Left lung (tissue), 10 donors: ENCODE measurements around the gene USP14. TPM values are rescaled to one million over a fixed set of nuclear protein-coding genes. Genes with fewer than 3 reads are reported as not detected.

Experiments
- ATAC-seq: fragments of 200-7000 bp; cut with Tn5 transposase; one replicate; pipeline ENCODE4 v1.9.1; 2020; ENCODE audit warnings: moderate library complexity
- DNase-seq, 4 donors: peaks; one replicate each; pipeline ENCODE4 v3.0.0-alpha.2; 2013 to 2020
- H3K27ac ChIP-seq, 2 donors: fragments of 200-600 bp; sonication (generic) in 1 of 2; one replicate each; pipeline versions ENCODE4 v1.5.0 to v1.8.0; 2020 to 2021
- H3K27me3 ChIP-seq, 2 donors: fragments of 200-600 bp; sonication (generic) in 1 of 2; one replicate each; pipeline versions ENCODE4 v1.5.0 to v1.8.0; 2020 to 2021
- H3K36me3 ChIP-seq, 2 donors: fragments of 200-600 bp; sonication (generic) in 1 of 2; one replicate each; pipeline versions ENCODE4 v1.5.0 to v1.8.0; 2020 to 2021
- H3K4me1 ChIP-seq, 2 donors: fragments of 200-600 bp; one replicate each; pipeline ENCODE4 v1.8.0; 2021
- H3K4me3 ChIP-seq, 2 donors: fragments of 200-600 bp; sonication (generic) in 1 of 2; one replicate each; pipeline versions ENCODE4 v1.5.0 to v1.8.0; 2020 to 2021; ENCODE audit warnings: mild to moderate bottlenecking in 1 of 2
- H3K9me3 ChIP-seq, 2 donors: fragments of 200-600 bp; sonication (generic) in 1 of 2; one replicate each; pipeline versions ENCODE4 v1.5.0 to v1.8.0; 2020 to 2021
- CTCF ChIP-seq, 2 donors: fragments of 200-600 bp; sonication (generic) in 1 of 2; IDR thresholded peaks; one replicate each; pipeline versions ENCODE4 v1.5.0 to v1.8.0; 2021; ENCODE audit warnings: antibody characterized with exemption in 2 of 2
- intact Hi-C, 2 donors: fragments of 100-400 bp; cut with DNase I; formaldehyde crosslinking; loops; one replicate each; pipeline versions ENCODE4 v1.11.2 to v1.14.2; 2022
- polyA plus RNA-seq, 6 donors: library from polyadenylated mRNA; unstranded; fragments of 120-200 nt; gene quantifications; one replicate each; pipeline ENCODE4 v1.2.1, GENCODE V29; 2013; ENCODE audit not compliant: insufficient read length in 6 of 6
- total RNA-seq, 2 donors: library from RNA; stranded (reverse); fragmentation: NEBNext Ultra II Directional; extraction: Animal tissue kit (Norgen Biotek cat#: 25700); gene quantifications; one replicate each; pipeline ENCODE4 v1.2.1, GENCODE V29; 2021
- donor health status: DM: no; HTN: yes; CAD: no.
- donor health status: DM: no; HTN: no; CAD: no.

The USP14 gene
- total and polyA plus RNA-seq, 8 donors = 45.5 to 59.7 (median 48.8) TPM

DNA sequence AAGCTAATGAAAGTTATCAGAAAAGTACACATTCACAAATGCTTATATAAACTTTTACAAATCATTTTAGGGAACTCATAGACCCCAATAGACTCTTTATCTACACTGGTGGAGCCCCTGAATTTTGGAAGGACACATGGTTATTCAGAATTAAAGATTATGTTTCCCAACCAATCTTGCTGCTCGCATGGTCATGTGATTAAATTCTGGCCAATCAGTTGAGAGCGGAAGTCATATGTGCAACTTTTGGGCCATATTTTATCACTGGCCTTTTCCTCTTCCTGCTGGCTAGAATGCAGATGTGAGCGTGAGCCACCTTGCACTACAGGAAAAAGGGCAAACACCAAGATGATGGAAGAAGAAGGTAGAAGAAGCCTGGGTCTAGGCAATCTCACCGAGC is 89.7 kb downstream of the USP14 start:
- no peak for ATAC-seq
- Histone ChIP-seq H3K4me1 (no peaks in the 10 kb centered on the region), H3K36me3 (peaks cover 0 to 95% of the 10 kb centered on the region in 2 donors), H3K27me3 (no peaks in the 10 kb centered on the region), H3K4me3 (no peak overlapping the region), H3K27ac (no peak overlapping the region), H3K9me3 (no peaks in the 10 kb centered on the region)
- TF ChIP-seq CTCF (IDR thresholded peaks at IDR 0.05) = no peak
- no peak for DNase-seq
- intact Hi-C loops = no loop called here

GRCh38 chr18:250685-251084 is 92.3 kb downstream of the USP14 start:
- no peak for TF ChIP-seq CTCF (IDR thresholded peaks at IDR 0.05)
- no peaks in the 10 kb centered on the region for H3K4me1 ChIP-seq
- H3K27ac ChIP-seq = no peak overlapping the region
- peaks cover 0 to 91% of the 10 kb centered on the region in 2 donors for H3K36me3 ChIP-seq
- peak; percentile 62 for ATAC-seq
- no peaks in the 10 kb centered on the region for H3K9me3 ChIP-seq
- H3K27me3 ChIP-seq = no peaks in the 10 kb centered on the region
- DNase-seq = no peak
- no peak overlapping the region for H3K4me3 ChIP-seq
- intact Hi-C loops = no loop called here

DNA sequence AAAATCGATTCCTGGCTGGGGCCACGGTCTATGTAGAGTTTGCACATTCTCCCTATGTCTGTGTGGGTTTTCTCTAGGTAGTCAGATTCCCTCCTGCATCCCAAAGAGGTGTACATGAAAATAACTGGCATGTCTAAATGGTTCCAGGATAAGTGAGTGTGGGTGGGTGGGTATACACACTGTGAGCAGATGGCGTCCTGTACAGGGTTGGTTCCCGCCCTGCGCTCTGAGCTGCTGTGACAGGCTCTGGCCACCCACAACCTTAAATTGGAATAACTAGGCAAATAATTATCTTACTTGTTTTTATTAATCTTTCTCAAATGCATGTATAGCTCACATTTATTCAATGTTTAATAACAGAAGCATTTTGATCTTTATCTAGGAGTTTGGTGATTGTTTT is 93.2 kb downstream of the USP14 start:
- H3K4me3 ChIP-seq = no peak overlapping the region
- intact Hi-C loops = no loop called here
- peaks cover 0 to 91% of the 10 kb centered on the region in 2 donors for H3K36me3 ChIP-seq
- H3K27ac ChIP-seq = no peak overlapping the region
- no peak for DNase-seq
- TF ChIP-seq CTCF (IDR thresholded peaks at IDR 0.05) = no peak
- no peaks in the 10 kb centered on the region for H3K9me3 ChIP-seq
- ATAC-seq = no peak
- H3K4me1 ChIP-seq = no peaks in the 10 kb centered on the region
- H3K27me3 ChIP-seq = no peaks in the 10 kb centered on the region

DNA sequence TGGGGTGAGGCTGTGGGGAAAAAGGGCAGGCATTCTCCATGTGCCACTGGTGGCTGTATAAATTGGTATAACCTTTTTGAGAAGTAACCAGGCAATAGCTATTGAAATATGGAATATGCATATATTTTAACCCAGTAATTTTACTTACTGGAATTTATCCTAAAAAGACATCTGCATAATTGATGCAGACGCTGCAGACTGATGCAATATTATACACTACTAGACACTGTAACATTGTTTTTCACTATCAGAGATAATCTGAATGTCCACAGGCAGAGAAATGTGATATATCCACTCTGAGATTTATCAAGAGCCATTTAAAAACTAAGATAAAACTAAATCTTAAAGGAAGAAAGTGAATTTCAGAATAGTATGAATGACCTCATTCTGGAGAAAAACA is 94.8 kb downstream of the USP14 start:
- Histone ChIP-seq H3K4me3 (no peak overlapping the region), H3K27ac (no peak overlapping the region), H3K9me3 (no peaks in the 10 kb centered on the region), H3K36me3 (peaks cover 0 to 88% of the 10 kb centered on the region in 2 donors), H3K4me1 (no peaks in the 10 kb centered on the region), H3K27me3 (no peaks in the 10 kb centered on the region)
- intact Hi-C loops = no loop called here
- ATAC-seq = no peak
- DNase-seq = no peak
- TF ChIP-seq CTCF (IDR thresholded peaks at IDR 0.05) = no peak

GRCh38 chr18:255171-255570 is 96.8 kb downstream of the USP14 start:
- intact Hi-C loops = no loop called here
- H3K27me3 ChIP-seq = no peaks in the 10 kb centered on the region
- H3K27ac ChIP-seq = no peak overlapping the region
- H3K36me3 ChIP-seq = peaks cover 0 to 84% of the 10 kb centered on the region in 2 donors
- H3K9me3 ChIP-seq = no peaks in the 10 kb centered on the region
- DNase-seq (no peak), ATAC-seq (no peak)
- no peak overlapping the region for H3K4me3 ChIP-seq
- TF ChIP-seq CTCF (IDR thresholded peaks at IDR 0.05) = no peak
- no peaks in the 10 kb centered on the region for H3K4me1 ChIP-seq
